Activated gamma-delta T cell treated with anti-CD3 and anti-CD28 coated beads, Interleukin-2, amount 50 U/mL, for 16 hours (primary cell): ENCODE results near the gene GABRA1.

Experiments used
- DNase-seq: peaks from one replicate; pipeline ENCODE4 v3.0.0-alpha.2; 2020; ENCODE audit warnings: low read depth

GABRA1 gene

GRCh38 chr5:161847941-161848391 lies at the start of gene GABRA1:
Gene GABRA1, plus strand, starts transcription at chr5:161848120. Its CDS starts 2,691 bp downstream, at chr5:161850811.
- no peak for DNase-seq

- DNase-seq, result no peak
Observed at GRCh38 chr5:161799316-161799715, 48.6 kb upstream of the GABRA1 start.

- DNase-seq, result no peak
Observed at GRCh38 chr5:161804263-161804662, 43.7 kb upstream of the GABRA1 start.

- DNase-seq, result no peak
Observed at GRCh38 chr5:161846746-161847145, 1.2 kb upstream of the GABRA1 start.

- no peak for DNase-seq
Observed at GRCh38 chr5:161847447-161847846, 473 bp upstream of the GABRA1 start.

GRCh38 chr5:161850491-161850890 lies 2.6 kb downstream of the GABRA1 start:
- no peak for DNase-seq

GRCh38 chr5:161851691-161852299 lies 3.9 kb downstream of the GABRA1 start:
- DNase-seq, result no peak

GRCh38 chr5:161857358-161857757 lies 9.4 kb downstream of the GABRA1 start:
- DNase-seq, result no peak

GRCh38 chr5:161863259-161863658 lies 15.3 kb downstream of the GABRA1 start:
- DNase-seq, result no peak

- DNase-seq, result no peak
Observed at GRCh38 chr5:161863811-161864210, 15.9 kb downstream of the GABRA1 start.

- no peak for DNase-seq
Observed at GRCh38 chr5:161865510-161865909, 17.6 kb downstream of the GABRA1 start.

- DNase-seq, result no peak
Observed at GRCh38 chr5:161889971-161890370, 42.1 kb downstream of the GABRA1 start.

- DNase-seq, result no peak
Observed at GRCh38 chr5:161895514-161895913, 47.6 kb downstream of the GABRA1 start.

GRCh38 chr5:161897033-161897432 lies 49.1 kb downstream of the GABRA1 start:
- DNase-seq, result no peak

- no peak for DNase-seq
Observed at GRCh38 chr5:161899590-161899989, 51.7 kb downstream of the GABRA1 start.

GRCh38 chr5:161900981-161901380 lies 53.1 kb downstream of the GABRA1 start:
- DNase-seq, result no peak

GRCh38 chr5:161921781-161922180 lies 73.9 kb downstream of the GABRA1 start:
- no peak for DNase-seq

GRCh38 chr5:161924270-161924669 lies 76.3 kb downstream of the GABRA1 start:
- no peak for DNase-seq

GRCh38 chr5:161925960-161926359 lies 78.0 kb downstream of the GABRA1 start:
- no peak for DNase-seq

- no peak for DNase-seq
Observed at GRCh38 chr5:161934486-161934885, 86.6 kb downstream of the GABRA1 start.

- no peak for DNase-seq
Observed at GRCh38 chr5:161944974-161945373, 97.1 kb downstream of the GABRA1 start.

- DNase-seq, result no peak
Observed at GRCh38 chr5:161946911-161947310, 99.0 kb downstream of the GABRA1 start.
